Measurements from ENCODE around the gene AFF4. TPM values are rescaled to one million over a fixed set of nuclear protein-coding genes. Genes with fewer than 3 reads are reported as not detected.

AFF4 gene
- total and polyA plus RNA-seq, 9 of the 15 experiments (the other 6 are each of a cell fraction or from before 2014, with no cell fraction given) = 1.7 to 25.8 (median 17.9) TPM

GRCh38 chr5:132981288-132981687 is 17.9 kb upstream of the AFF4 start:
- Histone ChIP-seq H4K20me1 (replicated peaks; ENCODE audit: control insufficient read depth, insufficient read depth, low read length) (no peaks in the 10 kb centered on the region), H3K79me2 (ENCODE audit: control insufficient read depth, insufficient read depth, low read length) (no peaks in the 10 kb centered on the region), H2AFZ (ENCODE audit: low read depth, low read length) (peak overlapping the region; percentile 49; the same call in 1 of the 2 replicates), H3K36me3 (ENCODE audit: control insufficient read depth, insufficient read depth, low read length) (no peaks in the 10 kb centered on the region), H3K9me3 (replicated peaks; ENCODE audit: control insufficient read depth, insufficient read depth, low read depth, low read length) (no peaks in the 10 kb centered on the region), H3K27ac (ENCODE audit: extremely low read depth, low read depth, low read length) (no peak overlapping the region), H3K27me3 (ENCODE audit: control insufficient read depth in 2 of 2, insufficient read depth in 2 of 2, low read length in 2 of 2) (no peaks in the 10 kb centered on the region), H3K9me1 (ENCODE audit: control insufficient read depth, insufficient read depth, low read length) (no peaks in the 10 kb centered on the region), H3K9ac (ENCODE audit: insufficient read depth in 1 of 2, low read depth in 2 of 2, low read length in 2 of 2) (no peak overlapping the region; a peak in 1 of 4 replicates), H3K4me3 (no peak overlapping the region), H3K4me2 (ENCODE audit: insufficient read depth, low read length) (peak overlapping the region; percentile 28; the same call in 1 of the 2 replicates), H3K4me1 (replicated peaks in 1 of 2; ENCODE audit: control insufficient read depth in 2 of 2, insufficient read depth in 2 of 2, low read length in 2 of 2) (no peaks in the 10 kb centered on the region; a peak in 1 of 5 replicates)
- ATAC-seq (peak; percentile 88), DNase-seq (ENCODE audit: extremely low read depth in 1 of 4, low spot score in 3 of 4) (peak; percentile 24 to 62 (median 48)), FAIRE-seq (no peak)
- POLR2A ChIA-PET = interaction anchor here (0.6 to 0.9 kb wide), 2 partner anchors 17 to 18 kb away, joined by 3 read pairs; no protein-coding TSS in a partner anchor
- BruUV-seq (replicated peaks) = no TSS peak
- in situ Hi-C loops (cut with MboI) (no loop called here), intact Hi-C loops (cut with micrococcal nuclease) (no loop called here)
- 23% methylated on average over 3 of the region's 3 CpGs for WGBS (ENCODE audit: insufficient coverage, low coverage, missing lambda C conversion rate)
- CTCF ChIA-PET (ENCODE audit: low intra/inter-chr PET ratio) = no interaction called here
- TF ChIP-seq ATF2 (CRISPR knock-in tag; IDR thresholded peaks at IDR 0.05) (peak; percentile 30; the same call in 1 of the 2 replicates), ESRRA (IDR thresholded peaks at IDR 0.05; ENCODE audit: borderline replicate concordance, low read depth) (peak; percentile 23; the same call in 1 of the 2 replicates), SMARCE1 (IDR thresholded peaks at IDR 0.05) (peak; percentile 57; the same call in 1 of the 2 replicates), BRD4 (IDR thresholded peaks at IDR 0.05) (no peak), THRB (CRISPR knock-in tag; conservative IDR thresholded peaks at IDR 0.05) (no peak), EP400 (IDR thresholded peaks at IDR 0.05) (0 out of 2 replicates have a peak, but pooled peaks have one; percentile 10), ZNF407 (IDR thresholded peaks at IDR 0.05; ENCODE audit: low read depth) (no peak), PREB (CRISPR knock-in tag; IDR thresholded peaks at IDR 0.05) (no peak), MTA2 (IDR thresholded peaks at IDR 0.05; ENCODE audit: low read depth) (peak; percentile 58)

Data from K562 (cell line).